ENCODE data around the gene C4orf50.

C4orf50 gene

DNA sequence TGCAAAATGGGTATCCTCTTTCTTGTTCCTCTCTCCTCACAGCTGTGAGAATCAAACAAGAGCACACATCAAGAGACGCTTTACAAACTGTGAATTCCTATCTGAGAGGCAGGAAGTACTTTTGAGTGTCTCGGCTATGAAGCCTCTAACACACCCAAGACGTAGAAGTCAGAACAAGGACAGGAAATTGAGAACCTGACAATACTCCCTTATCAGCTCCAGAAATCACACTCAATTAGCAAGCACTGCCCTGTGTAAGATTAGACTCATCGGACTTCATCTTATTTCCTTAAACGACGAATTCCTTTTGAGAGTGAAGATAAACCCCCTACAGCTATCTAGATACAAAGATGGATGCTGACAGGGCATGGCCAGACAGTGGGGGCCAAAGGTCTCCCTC lies 74.7 kb downstream of the C4orf50 start:
- no peak for DNase-seq (ENCODE audit: low read depth)

- no peak for DNase-seq (ENCODE audit: low read depth)
Observed at GRCh38 chr4:5942947-5943346, 75.3 kb downstream of the C4orf50 start.

- no peak for DNase-seq (ENCODE audit: low read depth)
Observed at GRCh38 chr4:5941601-5942000, 76.6 kb downstream of the C4orf50 start.

DNA sequence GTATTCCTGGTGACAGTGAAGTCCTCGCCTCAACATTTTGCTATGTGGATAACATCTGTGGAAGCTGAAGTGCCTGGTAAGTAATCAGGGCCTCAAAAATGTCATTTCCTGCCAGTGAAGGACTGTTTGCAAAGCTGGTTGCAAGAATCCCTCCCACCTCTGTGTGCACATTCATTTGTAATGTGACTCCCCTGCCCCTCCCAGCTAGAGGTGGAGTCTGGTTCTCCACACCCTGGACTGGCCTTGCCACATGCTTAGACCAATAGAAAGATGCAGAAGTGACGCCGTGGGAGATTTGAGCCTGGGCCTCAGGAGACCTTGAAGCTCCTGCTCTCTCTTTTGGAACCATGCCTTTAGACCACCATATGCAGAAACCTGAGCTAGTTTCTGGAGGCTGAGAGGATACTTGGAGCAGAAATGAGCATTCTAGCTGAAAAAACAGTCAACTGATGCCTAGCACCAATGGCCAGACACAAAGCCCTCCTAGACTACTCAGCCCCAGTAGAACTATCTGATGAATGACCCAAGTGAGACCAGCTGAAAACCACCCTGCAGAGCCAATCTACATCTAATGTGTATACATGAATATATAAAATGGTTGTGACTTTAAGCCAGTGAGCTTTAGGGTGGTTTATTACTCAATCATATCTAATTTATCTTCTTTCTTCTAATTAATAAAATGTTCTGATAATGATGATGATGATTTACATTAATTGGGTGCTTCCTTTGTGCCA lies 77.6 kb downstream of the C4orf50 start:
- no peak for DNase-seq (ENCODE audit: low read depth)

- DNase-seq (ENCODE audit: low read depth), result no peak
Observed at GRCh38 chr4:5933996-5934831, 84.0 kb downstream of the C4orf50 start.

DNA sequence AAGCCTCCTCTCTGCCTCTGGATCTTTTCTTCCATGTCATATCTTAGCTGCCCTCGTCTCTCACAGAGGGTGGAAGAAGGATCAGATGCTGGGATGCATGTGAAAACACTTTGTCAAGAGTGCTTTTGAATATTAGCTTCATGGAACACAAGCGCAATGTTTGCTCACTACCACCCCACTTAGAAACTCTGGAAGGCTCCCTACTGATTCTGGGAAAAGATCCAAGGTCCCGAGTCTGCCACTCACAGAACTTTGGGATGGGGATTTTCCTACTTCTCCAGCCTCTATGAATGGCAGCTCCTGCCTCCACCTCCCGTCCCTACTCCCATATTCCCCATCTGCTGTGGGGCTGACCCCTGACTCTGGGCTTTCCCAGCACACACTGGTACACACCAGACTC lies 85.1 kb downstream of the C4orf50 start:
- no peak for DNase-seq (ENCODE audit: low read depth)

- DNase-seq (ENCODE audit: low read depth), result no peak
Observed at GRCh38 chr4:5932035-5932568, 86.1 kb downstream of the C4orf50 start.

GRCh38 chr4:5931526-5931925 lies 86.7 kb downstream of the C4orf50 start:
- no peak for DNase-seq (ENCODE audit: low read depth)

DNA sequence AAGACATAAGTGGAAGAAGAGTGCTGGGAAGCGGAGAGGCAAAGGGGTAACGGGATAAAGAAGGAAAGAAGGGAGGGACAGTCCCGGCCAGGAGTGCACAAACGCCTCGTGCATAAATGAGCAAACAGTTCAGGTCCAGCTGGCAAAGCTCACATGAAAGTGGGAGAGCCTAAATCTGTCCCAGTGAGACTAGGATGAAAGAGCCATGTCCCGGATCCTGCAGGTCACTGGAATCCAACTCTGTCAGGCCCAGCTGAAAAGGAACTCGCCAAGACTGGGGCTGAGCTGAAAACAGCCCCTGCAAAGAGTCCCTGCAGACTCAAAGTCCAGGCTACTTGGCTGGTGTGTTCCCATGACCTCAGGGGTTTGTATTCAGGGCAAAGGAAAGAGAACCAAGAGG lies 87.4 kb downstream of the C4orf50 start:
- DNase-seq (ENCODE audit: low read depth), result no peak

- DNase-seq (ENCODE audit: low read depth), result no peak
Observed at GRCh38 chr4:5930456-5930855, 87.8 kb downstream of the C4orf50 start.

GRCh38 chr4:5928844-5929420 lies 89.3 kb downstream of the C4orf50 start:
- no peak for DNase-seq (ENCODE audit: low read depth)

- no peak for DNase-seq (ENCODE audit: low read depth)
Observed at GRCh38 chr4:5928274-5928673, 90.0 kb downstream of the C4orf50 start.

GRCh38 chr4:5927747-5928146 lies 90.5 kb downstream of the C4orf50 start:
- no peak for DNase-seq (ENCODE audit: low read depth)

DNA sequence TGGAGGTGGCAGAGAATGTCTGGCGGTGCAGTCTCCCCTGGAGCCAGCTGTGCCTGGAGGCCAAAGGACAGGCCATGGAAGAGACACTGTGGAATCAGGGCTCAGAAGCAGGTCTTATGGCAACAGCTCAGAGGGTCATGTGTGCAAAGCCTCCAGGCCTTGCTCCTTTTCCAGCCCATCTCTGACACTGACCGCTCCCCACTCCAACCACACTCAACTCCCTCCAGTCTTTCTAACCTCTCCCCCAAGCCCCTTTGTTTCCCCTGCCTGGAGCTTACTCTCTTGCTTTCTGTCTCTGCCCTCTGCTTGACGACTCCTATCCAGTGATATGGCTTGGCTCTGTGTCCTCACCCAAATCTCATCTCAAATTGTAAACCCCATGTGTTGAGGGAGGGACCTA lies 91.1 kb downstream of the C4orf50 start:
- DNase-seq (ENCODE audit: low read depth), result no peak

DNA sequence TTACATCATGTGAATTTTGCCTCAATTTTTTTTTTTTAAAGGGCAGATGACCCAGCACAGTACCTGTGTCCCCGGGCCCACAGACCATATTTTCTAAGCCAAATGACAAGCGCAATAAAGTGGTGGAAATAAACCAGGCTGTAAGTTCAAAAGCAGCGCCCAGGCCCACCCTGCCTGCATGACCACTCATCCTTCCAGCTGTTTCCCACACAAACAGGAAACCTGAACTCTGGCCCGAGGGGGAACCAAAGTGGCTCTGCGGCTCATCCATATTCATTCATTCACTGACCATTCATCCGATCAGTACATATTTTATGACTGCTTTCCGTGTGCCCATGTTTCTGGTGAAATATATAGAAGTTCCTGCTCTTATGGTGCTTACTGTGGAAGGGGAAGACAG lies 91.6 kb downstream of the C4orf50 start:
- DNase-seq (ENCODE audit: low read depth), result no peak

GRCh38 chr4:5925419-5926200 lies 92.6 kb downstream of the C4orf50 start:
- no peak for DNase-seq (ENCODE audit: low read depth)

- no peak for DNase-seq (ENCODE audit: low read depth)
Observed at GRCh38 chr4:5924461-5925125, 93.6 kb downstream of the C4orf50 start.

GRCh38 chr4:5923376-5923775 lies 94.9 kb downstream of the C4orf50 start:
- no peak for DNase-seq (ENCODE audit: low read depth)

DNA sequence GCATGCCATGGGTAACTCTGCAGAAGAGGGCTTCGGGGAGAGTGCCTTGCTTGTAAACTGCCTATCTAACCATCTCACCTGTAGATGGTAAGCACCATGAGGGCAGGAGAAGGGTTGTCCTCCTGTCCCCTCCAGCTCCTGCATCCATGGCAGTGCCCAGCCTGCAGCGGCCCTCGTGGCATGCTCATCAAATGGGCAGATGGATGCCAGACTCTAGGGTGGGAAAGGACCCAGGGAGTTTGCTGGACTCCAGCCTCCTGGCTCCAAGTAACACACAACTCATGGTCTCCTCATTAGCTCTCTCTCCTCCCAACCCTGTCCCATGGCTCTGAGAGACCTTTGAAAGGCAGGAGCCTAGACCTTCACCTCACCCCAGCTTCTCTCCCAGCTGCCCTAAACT lies 95.7 kb downstream of the C4orf50 start:
- no peak for DNase-seq (ENCODE audit: low read depth)

GRCh38 chr4:5921981-5922380 lies 96.2 kb downstream of the C4orf50 start:
- DNase-seq (ENCODE audit: low read depth), result no peak

Measured in activated T-cell treated with anti-CD3 and anti-CD28 coated beads for 1 hour (primary cell).